Hepatocyte (in vitro differentiated cells): ENCODE results near the gene SNX10. TPM values are rescaled to one million over a fixed set of nuclear protein-coding genes. Genes with fewer than 3 reads are reported as not detected.

Source experiments
- DNase-seq: peaks from one replicate; pipeline ENCODE4 v3.0.0-alpha.2; 2016; ENCODE audit warnings: low spot score
- H2AFZ ChIP-seq: fragments of 200-600 bp; sonication (generic); 2 replicates; pipeline ENCODE4 v1.6.0; 2016; ENCODE audit warnings: antibody characterized with exemption, mild to moderate bottlenecking
- H3K27ac ChIP-seq: fragments of 200-600 bp; sonication (generic); 2 replicates; pipeline ENCODE4 v1.5.1; 2016; ENCODE audit warnings: mild to moderate bottlenecking
- H3K27me3 ChIP-seq: fragments of 200-600 bp; sonication (generic); 2 replicates; pipeline ENCODE4 v1.6.1; 2016
- H3K36me3 ChIP-seq: fragments of 200-600 bp; sonication (generic); replicated peaks from 2 replicates; pipeline ENCODE4 v1.5.1; 2016; ENCODE audit warnings: low read depth; ENCODE audit not compliant: insufficient read depth
- H3K4me1 ChIP-seq: fragments of 200-600 bp; sonication (generic); 2 replicates; pipeline ENCODE4 v1.5.1; 2016; ENCODE audit warnings: mild to moderate bottlenecking, moderate library complexity; ENCODE audit not compliant: insufficient read depth
- H3K4me2 ChIP-seq: fragments of 200-600 bp; sonication (generic); 2 replicates; pipeline ENCODE4 v1.6.0; 2016
- H3K4me3 ChIP-seq: fragments of 200-600 bp; sonication (generic); 2 replicates; pipeline ENCODE4 v1.5.1; 2016; ENCODE audit warnings: mild to moderate bottlenecking
- H3K79me2 ChIP-seq: fragments of 200-600 bp; sonication (generic); 2 replicates; pipeline ENCODE4 v1.6.0; 2017; ENCODE audit warnings: mild to moderate bottlenecking
- H3K9me2 ChIP-seq: fragments of 200-600 bp; sonication (generic); replicated peaks from 2 replicates; pipeline ENCODE4 v1.6.0; 2017; ENCODE audit warnings: mild to moderate bottlenecking; ENCODE audit not compliant: insufficient read depth
- H3K9me3 ChIP-seq: fragments of 200-600 bp; sonication (generic); 2 replicates; pipeline ENCODE4 v1.5.1; 2016; ENCODE audit warnings: low read depth, mild to moderate bottlenecking
- H4K20me1 ChIP-seq: fragments of 200-600 bp; sonication (generic); 2 replicates; pipeline ENCODE4 v1.6.0; 2016; ENCODE audit warnings: mild to moderate bottlenecking; ENCODE audit not compliant: insufficient read depth, poor library complexity, severe bottlenecking
- EZH2 ChIP-seq: fragments of 200-600 bp; sonication (generic); IDR thresholded peaks from 2 replicates; pipeline ENCODE4 v1.6.1; 2016; ENCODE audit warnings: antibody characterized with exemption, mild to moderate bottlenecking, borderline replicate concordance
- EZH2phosphoT487 ChIP-seq: fragments of 200-600 bp; sonication (generic); IDR thresholded peaks from one replicate; pipeline ENCODE4 v1.6.1; 2018; ENCODE audit warnings: antibody characterized with exemption, mild to moderate bottlenecking, low read depth, moderate library complexity; ENCODE audit not compliant: unreplicated experiment, severe bottlenecking
- WGBS: methylation state at CpG from one replicate; pipeline ENCODE4 v1.1.6; 2016; ENCODE audit warnings: low lambda C conversion rate; ENCODE audit errors: missing lambda C conversion rate; 5-methylcytosine and 5-hydroxymethylcytosine counted together
- polyA plus RNA-seq: library from polyadenylated mRNA; unstranded; fragments of >200 nt; fragmentation: Nextera tagmentation; extraction: Ambion mirVana; gene quantifications from 2 replicates; pipeline ENCODE4 v1.2.1, GENCODE V29; 2016
- total RNA-seq: library from RNA; depleted of rRNA; stranded (reverse); fragments of >200 nt; gene quantifications from 2 replicates; pipeline ENCODE4 v1.2.3, GENCODE V29; 2014
- TF ChIP-seq, protein P1 (sequence below): fragments of 200-600 bp; sonication (generic); IDR thresholded peaks from 2 replicates; pipeline ENCODE4 v1.5.1; 2016; ENCODE audit warnings: antibody characterized with exemption, mild to moderate bottlenecking; ENCODE audit not compliant: poor library complexity

The SNX10 gene
- total and polyA plus RNA-seq, 2 experiments from 2014 or later: 6.1 to 8.2 TPM

DNA sequence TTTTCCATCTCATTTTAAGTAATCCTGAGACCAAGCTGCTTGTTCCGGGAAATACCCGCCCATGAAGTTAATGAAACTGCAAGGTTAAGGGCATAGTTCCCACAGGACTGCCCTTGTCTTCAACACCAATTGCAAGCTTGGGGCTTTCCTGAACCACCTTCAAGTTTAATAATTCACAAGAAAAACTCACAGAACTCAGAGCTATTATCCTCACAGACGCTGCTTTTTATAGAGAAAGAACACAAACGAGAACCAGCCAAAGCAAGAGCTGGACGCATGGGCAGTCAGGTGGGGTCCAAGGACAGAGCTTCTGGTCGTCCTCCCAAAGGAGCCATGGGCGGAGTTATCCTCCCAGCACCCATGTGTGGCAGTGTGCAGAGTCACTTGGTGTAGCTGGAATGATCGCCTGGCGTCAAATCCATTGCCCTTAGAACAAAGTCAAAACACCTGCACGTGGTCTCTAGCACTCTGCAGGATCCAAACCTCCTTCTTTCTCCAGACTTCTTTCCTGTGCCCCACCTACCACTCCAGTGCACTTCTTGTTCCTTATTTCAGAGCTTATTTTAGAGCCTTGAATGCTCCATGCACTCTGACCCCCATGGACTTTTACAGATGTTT is 56.7 kb downstream of the SNX10 start:
- no peak for TF ChIP-seq EZH2
- no peak for TF ChIP-seq EZH2phosphoT487
- WGBS: 64% methylated on average over 10 of the region's 10 CpGs
- Histone ChIP-seq H3K4me3 (no peak overlapping the region), H3K9me2 (no peaks in the 10 kb centered on the region), H3K79me2 (no peaks in the 10 kb centered on the region), H3K27me3 (no peaks in the 10 kb centered on the region), H3K4me2 (peak overlapping the region; percentile 31), H3K36me3 (no peaks in the 10 kb centered on the region), H2AFZ (no peak overlapping the region), H3K4me1 (no peaks in the 10 kb centered on the region), H4K20me1 (no peaks in the 10 kb centered on the region), H3K27ac (peak overlapping the region; percentile 69), H3K9me3 (no peaks in the 10 kb centered on the region)
- DNase-seq: peak; percentile 64

DNA sequence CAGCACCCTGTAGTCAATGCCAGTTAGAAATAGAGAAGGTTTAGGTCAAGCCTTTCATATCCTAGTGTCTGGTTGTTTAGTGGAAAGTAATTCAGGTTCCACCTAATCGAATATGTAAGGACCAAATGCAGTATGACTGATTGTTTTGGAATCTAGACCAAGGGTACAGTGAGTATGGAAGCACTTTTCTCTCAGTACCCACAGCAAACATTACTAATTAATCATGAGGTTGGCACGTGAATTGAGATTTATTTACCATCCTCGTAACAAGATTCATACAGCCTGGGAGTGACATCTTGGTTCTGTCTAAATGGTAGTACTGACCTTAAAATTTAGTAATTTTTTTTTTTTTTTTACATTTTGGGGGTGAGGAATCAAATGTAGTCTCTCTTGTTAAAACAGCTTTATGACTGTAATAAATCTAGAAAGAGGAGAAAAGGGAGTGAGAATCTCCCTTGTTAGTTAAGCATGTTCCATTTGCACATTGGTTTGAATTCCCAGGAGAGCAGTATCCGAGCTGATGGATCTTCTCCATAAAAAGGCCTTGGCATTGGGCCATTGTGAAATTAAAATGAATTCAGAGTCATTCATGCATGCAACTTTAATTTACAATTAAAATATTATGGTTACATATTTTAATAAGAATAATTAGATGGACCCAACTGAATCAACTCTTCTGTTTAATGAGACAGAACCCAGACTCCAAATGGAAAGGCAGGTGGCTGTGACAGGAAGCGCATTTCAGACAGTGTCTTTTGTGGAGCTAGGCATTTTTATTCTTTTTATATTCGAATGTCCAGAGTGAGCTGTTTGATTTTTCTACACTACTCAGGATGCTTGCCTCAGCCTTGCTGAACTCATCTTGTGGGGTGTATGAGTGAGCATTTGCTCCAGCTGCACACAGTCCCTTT is 57.6 kb downstream of the SNX10 start:
- 90% methylated on average over 6 of the region's 6 CpGs for WGBS

DNA sequence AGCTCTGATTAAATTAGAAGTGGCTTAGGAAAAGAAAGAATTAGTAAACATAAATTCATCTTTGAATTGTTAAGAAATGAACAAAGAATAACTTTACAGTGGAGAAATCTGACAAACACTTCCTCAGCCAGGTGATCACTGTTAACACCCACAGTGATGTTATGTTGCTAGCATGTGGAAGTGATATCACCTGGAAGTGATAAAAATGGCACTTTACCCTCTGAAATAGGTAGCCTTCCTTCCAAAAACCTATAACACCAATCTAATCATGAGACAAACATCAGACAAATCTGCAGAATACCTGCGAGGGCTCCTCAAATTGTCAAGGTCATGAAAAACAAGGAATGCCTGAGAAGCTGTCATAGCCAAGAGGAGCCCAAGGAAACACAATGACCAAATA is 59.5 kb downstream of the SNX10 start:
- Histone ChIP-seq H3K36me3 (no peaks in the 10 kb centered on the region), H3K79me2 (no peaks in the 10 kb centered on the region), H3K9me3 (no peaks in the 10 kb centered on the region), H3K4me3 (no peak overlapping the region), H2AFZ (no peak overlapping the region), H3K9me2 (no peaks in the 10 kb centered on the region), H3K27me3 (no peaks in the 10 kb centered on the region), H3K4me1 (no peaks in the 10 kb centered on the region), H3K4me2 (no peak overlapping the region), H4K20me1 (no peaks in the 10 kb centered on the region), H3K27ac (no peak overlapping the region)
- no peak for DNase-seq
- WGBS: 96% methylated on average over 1 of the region's 1 CpG
- TF ChIP-seq EZH2 (no peak), EZH2phosphoT487 (no peak)
- TF ChIP-seq, protein P1, sequence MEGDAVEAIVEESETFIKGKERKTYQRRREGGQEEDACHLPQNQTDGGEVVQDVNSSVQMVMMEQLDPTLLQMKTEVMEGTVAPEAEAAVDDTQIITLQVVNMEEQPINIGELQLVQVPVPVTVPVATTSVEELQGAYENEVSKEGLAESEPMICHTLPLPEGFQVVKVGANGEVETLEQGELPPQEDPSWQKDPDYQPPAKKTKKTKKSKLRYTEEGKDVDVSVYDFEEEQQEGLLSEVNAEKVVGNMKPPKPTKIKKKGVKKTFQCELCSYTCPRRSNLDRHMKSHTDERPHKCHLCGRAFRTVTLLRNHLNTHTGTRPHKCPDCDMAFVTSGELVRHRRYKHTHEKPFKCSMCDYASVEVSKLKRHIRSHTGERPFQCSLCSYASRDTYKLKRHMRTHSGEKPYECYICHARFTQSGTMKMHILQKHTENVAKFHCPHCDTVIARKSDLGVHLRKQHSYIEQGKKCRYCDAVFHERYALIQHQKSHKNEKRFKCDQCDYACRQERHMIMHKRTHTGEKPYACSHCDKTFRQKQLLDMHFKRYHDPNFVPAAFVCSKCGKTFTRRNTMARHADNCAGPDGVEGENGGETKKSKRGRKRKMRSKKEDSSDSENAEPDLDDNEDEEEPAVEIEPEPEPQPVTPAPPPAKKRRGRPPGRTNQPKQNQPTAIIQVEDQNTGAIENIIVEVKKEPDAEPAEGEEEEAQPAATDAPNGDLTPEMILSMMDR: no peak

More for the DNA sequence above, 57.6 kb downstream of the SNX10 start:
- no peaks in the 10 kb centered on the region for H3K9me3 ChIP-seq
- no peak overlapping the region for H3K4me3 ChIP-seq
- TF ChIP-seq EZH2phosphoT487: no peak
- TF ChIP-seq EZH2: no peak
- TF ChIP-seq, protein P1: no peak
- peak overlapping the region; percentile 69 for H3K27ac ChIP-seq
- H3K36me3 ChIP-seq: no peaks in the 10 kb centered on the region
- H3K4me2 ChIP-seq: peak overlapping the region; percentile 31
- no peaks in the 10 kb centered on the region for H3K79me2 ChIP-seq
- no peak overlapping the region for H2AFZ ChIP-seq
- DNase-seq: no peak
- H3K9me2 ChIP-seq: no peaks in the 10 kb centered on the region
- H3K27me3 ChIP-seq: no peaks in the 10 kb centered on the region
- no peaks in the 10 kb centered on the region for H4K20me1 ChIP-seq
- no peaks in the 10 kb centered on the region for H3K4me1 ChIP-seq

DNA sequence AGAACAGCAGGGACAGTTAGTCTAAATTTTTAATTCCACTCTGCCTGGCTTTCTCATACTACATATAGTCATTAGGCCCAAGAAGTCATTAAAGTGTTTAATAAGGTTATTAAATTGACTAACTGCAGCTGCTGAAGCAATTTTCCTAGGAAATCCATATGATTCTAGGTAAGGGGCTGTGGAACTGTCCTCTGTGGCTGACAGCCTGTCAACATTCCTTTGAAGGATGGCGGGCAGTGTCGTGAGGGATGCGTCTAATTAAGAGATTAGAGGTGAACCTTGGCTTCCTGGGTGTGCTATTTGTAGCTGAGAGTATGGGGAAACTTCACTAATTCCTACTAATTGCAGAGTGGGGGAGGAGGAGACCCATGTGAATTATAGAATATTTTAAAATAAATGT is 64.6 kb downstream of the SNX10 start:
- WGBS: 60% methylated on average over 3 of the region's 3 CpGs
- TF ChIP-seq, protein P1: no peak
- TF ChIP-seq EZH2 (no peak), EZH2phosphoT487 (no peak)

More for the DNA sequence above, 64.6 kb downstream of the SNX10 start:
- Histone ChIP-seq H3K79me2 (no peaks in the 10 kb centered on the region), H3K4me3 (no peak overlapping the region), H4K20me1 (no peaks in the 10 kb centered on the region), H3K4me1 (no peaks in the 10 kb centered on the region), H3K9me3 (no peaks in the 10 kb centered on the region), H2AFZ (no peak overlapping the region), H3K36me3 (no peaks in the 10 kb centered on the region), H3K4me2 (no peak overlapping the region), H3K27me3 (no peaks in the 10 kb centered on the region), H3K27ac (no peak overlapping the region), H3K9me2 (no peaks in the 10 kb centered on the region)
- no peak for DNase-seq
